Subcutaneous adipose tissue (tissue), 4 donors: ENCODE results near the gene GPR108. TPM values are rescaled to one million over a fixed set of nuclear protein-coding genes. Genes with fewer than 3 reads are reported as not detected.

Source experiments
- CTCF ChIP-seq: fragments of 450-650 bp; IDR thresholded peaks from one replicate; pipeline ENCODE4 v1.5.1; 2016; ENCODE audit warnings: low read depth, mild to moderate bottlenecking, control low read depth, antibody characterized with exemption, moderate library complexity
- total RNA-seq, 4 donors: library from RNA; depleted of rRNA; stranded (reverse); fragments of >200 nt; gene quantifications; one replicate each; pipeline ENCODE4 v1.1.0, GENCODE V29; 2016

The GPR108 gene
- total RNA-seq, 4 donors from 2014 or later, result 31.0 to 62.9 (median 45.6) TPM

GRCh38 chr19:6683971-6684370, 53.4 kb downstream of the GPR108 start:
- no peak for TF ChIP-seq CTCF

- no peak for TF ChIP-seq CTCF
Observed at GRCh38 chr19:6682607-6683128, 54.7 kb downstream of the GPR108 start.

GRCh38 chr19:6680141-6680540, 57.2 kb downstream of the GPR108 start:
- no peak for TF ChIP-seq CTCF

Other genes with a start within 250 kb of the GPR108 start
- gene TUBB4A, start 235.3 kb downstream of the GPR108 start, total RNA-seq, result under 1 TPM in 1 of 4 donors, not detected in 3; 0.22 TPM
- gene TNFSF9, start 206.6 kb downstream of the GPR108 start, total RNA-seq, result 1 to 10 TPM in 2 of 4 donors, not detected in 2; 1.5 to 3.7 TPM
- gene CD70, start 146.4 kb downstream of the GPR108 start, total RNA-seq, result not detected
- 1 to 10 TPM in 1 of 4 donors, under 1 TPM in 3; 0.19 to 2.9 (median 0.77) TPM for gene TNFSF14, start 67.4 kb downstream of the GPR108 start, total RNA-seq
- 1,000 to 10,000 TPM in 1 of 4 donors, 100 to 1,000 TPM in 3; 262 to 1,114 (median 554) TPM for gene C3, start 16.9 kb downstream of the GPR108 start, total RNA-seq
- gene TRIP10, start 2.1 kb upstream of the GPR108 start, total RNA-seq, result 100 to 1,000 TPM in 1 of 4 donors, 10 to 100 TPM in 3; 51.7 to 161 (median 82.4) TPM
- gene SH2D3A, start 29.9 kb upstream of the GPR108 start, total RNA-seq, result 1 to 10 TPM in 2 of 4 donors, under 1 TPM in 1, not detected in 1; 0.85 to 1.8 (median 1.3) TPM
- 10 to 100 TPM in 3 of 4 donors, 1 to 10 TPM in 1; 6.4 to 16.8 (median 11.2) TPM for gene VAV1, start 35.1 kb upstream of the GPR108 start, total RNA-seq
- under 1 TPM in 1 of 4 donors, not detected in 3; 0.17 TPM for gene ADGRE1, start 150.0 kb upstream of the GPR108 start, total RNA-seq